RWPE2 (cell line): ENCODE data around the gene AIPL1.

Source experiments
- ATAC-seq: fragments of 200-7000 bp; cut with Tn5 transposase; 3 replicates; pipeline ENCODE4 v1.9.1; 2021; ENCODE audit warnings: low read depth
- DNase-seq: peaks from one replicate; pipeline ENCODE4 v3.0.0-alpha.2; 2020; ENCODE audit warnings: low spot score
- H3K27ac ChIP-seq: fragments of 450-650 bp; 2 replicates; pipeline ENCODE4 v1.5.1; 2017; ENCODE audit warnings: mild to moderate bottlenecking; ENCODE audit not compliant: poor library complexity, severe bottlenecking
- H3K27me3 ChIP-seq: fragments of 250-450 bp; sonication (Bioruptor Pico); 2 replicates; pipeline ENCODE4 v1.5.1; 2021; ENCODE audit warnings: mild to moderate bottlenecking, moderate library complexity; ENCODE audit not compliant: insufficient read depth, poor library complexity, severe bottlenecking
- H3K36me3 ChIP-seq: fragments of 250-450 bp; sonication (Bioruptor Pico); 2 replicates; pipeline ENCODE4 v1.5.1; 2020; ENCODE audit warnings: low read depth, mild to moderate bottlenecking, moderate library complexity
- H3K4me1 ChIP-seq: fragments of 250-450 bp; sonication (Bioruptor Pico); 2 replicates; pipeline ENCODE4 v1.5.1; 2021; ENCODE audit warnings: mild to moderate bottlenecking, moderate library complexity; ENCODE audit not compliant: insufficient read depth, poor library complexity, severe bottlenecking
- H3K4me3 ChIP-seq: fragments of 250-450 bp; sonication (Bioruptor Pico); 2 replicates; pipeline ENCODE4 v1.5.1; 2021; ENCODE audit warnings: mild to moderate bottlenecking, moderate library complexity; ENCODE audit not compliant: severe bottlenecking
- H3K9me3 ChIP-seq: fragments of 250-450 bp; sonication (Bioruptor Pico); 2 replicates; pipeline ENCODE4 v1.5.1; 2021; ENCODE audit warnings: mild to moderate bottlenecking, moderate library complexity; ENCODE audit not compliant: severe bottlenecking
- TF ChIP-seq, protein P1 (sequence below): fragments of 450-650 bp; IDR thresholded peaks from one replicate; pipeline ENCODE4 v1.5.1; 2017; ENCODE audit warnings: mild to moderate bottlenecking, moderate library complexity; ENCODE audit not compliant: poor library complexity, severe bottlenecking

Gene AIPL1

DNA sequence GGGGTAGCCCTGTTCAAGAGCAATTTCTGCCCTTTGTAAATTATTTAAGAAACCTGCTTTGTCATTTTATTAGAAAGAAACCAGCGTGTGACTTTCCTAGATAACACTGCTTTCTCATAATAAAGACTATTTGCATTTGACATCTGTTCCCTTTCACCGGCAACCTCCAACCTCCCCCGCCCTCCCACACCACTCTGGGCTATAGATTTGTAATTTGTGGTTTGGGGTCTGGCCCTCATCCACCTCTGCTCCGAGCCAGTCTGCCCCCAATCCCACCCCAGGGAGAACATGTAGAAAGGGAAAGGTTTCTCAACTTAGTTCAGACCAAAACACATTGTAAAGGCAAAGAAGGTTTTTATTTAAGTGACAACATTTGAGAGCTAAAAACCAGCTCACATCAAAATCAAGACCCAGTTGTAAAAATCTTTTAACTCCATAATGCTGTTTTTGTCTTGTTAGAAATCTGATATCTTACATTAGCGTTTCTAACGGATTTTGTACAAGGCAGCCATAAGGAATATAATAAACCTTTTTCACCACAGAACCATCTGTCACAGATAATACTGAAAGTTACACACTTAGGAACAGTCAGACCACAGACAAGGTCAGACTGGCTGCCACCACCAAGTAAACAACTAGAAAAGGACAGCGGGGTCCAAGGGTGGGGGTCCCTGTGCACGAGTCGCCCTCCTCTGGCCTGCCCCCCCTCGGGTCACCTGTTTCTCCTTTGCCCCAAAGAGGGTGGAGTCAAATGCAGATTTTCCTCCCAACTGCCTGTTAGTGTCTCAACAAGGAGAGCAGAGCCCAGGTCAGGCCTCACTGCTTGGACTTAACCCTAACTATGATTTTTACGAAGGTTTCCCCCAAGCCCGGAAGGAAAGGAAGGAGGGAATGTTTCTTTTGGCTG is 16.3 kb upstream of the AIPL1 start:
- Histone ChIP-seq H3K4me3 (no peak overlapping the region), H3K36me3 (peaks cover 20% of the 10 kb centered on the region), H3K4me1 (no peaks in the 10 kb centered on the region), H3K27me3 (no peaks in the 10 kb centered on the region), H3K9me3 (no peaks in the 10 kb centered on the region), H3K27ac (no peak overlapping the region)
- DNase-seq (no peak), ATAC-seq (no peak)
- TF ChIP-seq, protein P1, sequence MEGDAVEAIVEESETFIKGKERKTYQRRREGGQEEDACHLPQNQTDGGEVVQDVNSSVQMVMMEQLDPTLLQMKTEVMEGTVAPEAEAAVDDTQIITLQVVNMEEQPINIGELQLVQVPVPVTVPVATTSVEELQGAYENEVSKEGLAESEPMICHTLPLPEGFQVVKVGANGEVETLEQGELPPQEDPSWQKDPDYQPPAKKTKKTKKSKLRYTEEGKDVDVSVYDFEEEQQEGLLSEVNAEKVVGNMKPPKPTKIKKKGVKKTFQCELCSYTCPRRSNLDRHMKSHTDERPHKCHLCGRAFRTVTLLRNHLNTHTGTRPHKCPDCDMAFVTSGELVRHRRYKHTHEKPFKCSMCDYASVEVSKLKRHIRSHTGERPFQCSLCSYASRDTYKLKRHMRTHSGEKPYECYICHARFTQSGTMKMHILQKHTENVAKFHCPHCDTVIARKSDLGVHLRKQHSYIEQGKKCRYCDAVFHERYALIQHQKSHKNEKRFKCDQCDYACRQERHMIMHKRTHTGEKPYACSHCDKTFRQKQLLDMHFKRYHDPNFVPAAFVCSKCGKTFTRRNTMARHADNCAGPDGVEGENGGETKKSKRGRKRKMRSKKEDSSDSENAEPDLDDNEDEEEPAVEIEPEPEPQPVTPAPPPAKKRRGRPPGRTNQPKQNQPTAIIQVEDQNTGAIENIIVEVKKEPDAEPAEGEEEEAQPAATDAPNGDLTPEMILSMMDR: no peak

- Histone ChIP-seq H3K27ac (no peak overlapping the region), H3K27me3 (no peaks in the 10 kb centered on the region), H3K9me3 (no peaks in the 10 kb centered on the region), H3K4me3 (no peak overlapping the region), H3K36me3 (peaks cover 31% of the 10 kb centered on the region), H3K4me1 (no peaks in the 10 kb centered on the region)
- TF ChIP-seq, protein P1: no peak
- DNase-seq (no peak), ATAC-seq (no peak)
Observed at GRCh38 chr17:6449307-6449706, 14.4 kb upstream of the AIPL1 start.

- no peaks in the 10 kb centered on the region for H3K27me3 ChIP-seq
- ATAC-seq: no peak
Observed at GRCh38 chr17:6448473-6448872, 13.6 kb upstream of the AIPL1 start.

GRCh38 chr17:6446516-6447100 is 11.7 kb upstream of the AIPL1 start:
- ATAC-seq (no peak), DNase-seq (no peak)
- Histone ChIP-seq H3K27ac (no peak overlapping the region), H3K27me3 (no peaks in the 10 kb centered on the region), H3K36me3 (peaks cover 31% of the 10 kb centered on the region), H3K4me3 (no peak overlapping the region), H3K4me1 (no peaks in the 10 kb centered on the region), H3K9me3 (no peaks in the 10 kb centered on the region)
- TF ChIP-seq, protein P1: no peak

More at GRCh38 chr17:6448473-6448872, 13.6 kb upstream of the AIPL1 start:
- no peak for DNase-seq
- Histone ChIP-seq H3K36me3 (peaks cover 31% of the 10 kb centered on the region), H3K9me3 (no peaks in the 10 kb centered on the region), H3K4me3 (no peak overlapping the region), H3K4me1 (no peaks in the 10 kb centered on the region), H3K27ac (no peak overlapping the region)
- TF ChIP-seq, protein P1: no peak
